Endothelial cell of umbilical vein (primary cell): ENCODE measurements around the gene BCAS4. TPM values are rescaled to one million over a fixed set of nuclear protein-coding genes. Genes with fewer than 3 reads are reported as not detected.

Source experiments
- BruUV-seq: library from RNA; stranded (reverse); fragments of 400-500 nt; replicated peaks from 2 replicates; lab custom pipeline; 2021; lab: Mats Ljungman, UMichigan
- CTCF ChIA-PET: fragments of 300-600, 350-600 bp; sonication (Branson Sonifier 250); formaldehyde crosslinking; loops from one replicate; lab custom pipeline; 2021; ENCODE audit warnings: antibody characterized with exemption, inconsistent platforms; lab: Charles Lee
- POLR2A ChIA-PET: fragments of 300-600, 350-600 bp; sonication (Branson Sonifier 250); formaldehyde crosslinking; loops from one replicate; lab custom pipeline; 2021; ENCODE audit warnings: antibody characterized with exemption, inconsistent platforms; lab: Charles Lee
- DNase-seq: peaks from one replicate; pipeline ENCODE4 v3.0.0-alpha.2; 2011; ENCODE audit warnings: low read depth, low spot score
- FAIRE-seq: peaks from 2 replicates; lab custom pipeline; 2011; peaks lifted over from hg19 to GRCh38; lab: Jason Lieb, UNC
- H2AFZ ChIP-seq: 2 replicates; pipeline ENCODE4 v1.6.0; 2012; ENCODE audit warnings: low read depth, low read length, control low read depth, inconsistent platforms
- H3K27ac ChIP-seq: 2 replicates; pipeline ENCODE4 v1.5.1; 2011; ENCODE audit warnings: low read depth, mild to moderate bottlenecking, control low read depth, low read length, moderate library complexity; ENCODE audit not compliant: insufficient read depth
- H3K27me3 ChIP-seq, 2 experiments: 2 replicates each; pipeline versions ENCODE4 v1.6.0 to v1.6.1; 2011; ENCODE audit warnings: low read length in 2 of 2, mixed read lengths in 1 of 2; ENCODE audit not compliant: control insufficient read depth in 2 of 2, insufficient read depth in 2 of 2
- H3K36me3 ChIP-seq, 2 experiments: 2 replicates in 1 of 2; 3 replicates in 1 of 2; pipeline ENCODE4 v1.5.1; 2011; ENCODE audit warnings: low read length in 2 of 2, mild to moderate bottlenecking in 1 of 2, moderate library complexity in 1 of 2; ENCODE audit not compliant: control insufficient read depth in 2 of 2, insufficient read depth in 2 of 2; ENCODE audit errors: extremely low read depth in 1 of 2
- H3K4me1 ChIP-seq: 3 replicates; pipeline ENCODE4 v1.5.1; 2011; ENCODE audit warnings: mild to moderate bottlenecking, low read length; ENCODE audit not compliant: control insufficient read depth, insufficient read depth; ENCODE audit errors: extremely low read depth
- H3K4me2 ChIP-seq: 2 replicates; pipeline ENCODE4 v1.6.1; 2011; ENCODE audit warnings: low read length, control low read depth, mixed read lengths; ENCODE audit not compliant: insufficient read depth
- H3K4me3 ChIP-seq, 3 experiments: fragments of 200-600 bp in 1 of 3; sonication (generic), shearing (Covaris generic) in 1 of 3; replicated peaks in 1 of 3; 2 replicates each; pipeline ENCODE4 v1.5.1; 2011 to 2016; ENCODE audit warnings: control low read depth in 3 of 3, low read length in 3 of 3, mild to moderate bottlenecking in 2 of 3, inconsistent platforms in 1 of 3, low read depth in 1 of 3, moderate library complexity in 1 of 3; ENCODE audit not compliant: insufficient read depth in 1 of 3
- H3K79me2 ChIP-seq: 2 replicates; pipeline ENCODE4 v1.6.0; 2012; ENCODE audit warnings: low read length, inconsistent platforms; ENCODE audit not compliant: control insufficient read depth, insufficient read depth
- H3K9ac ChIP-seq: replicated peaks from 2 replicates; pipeline ENCODE3; 2011; ENCODE audit warnings: low read length, control low read depth; ENCODE audit not compliant: insufficient read depth; ENCODE audit errors: extremely low read depth
- H3K9me1 ChIP-seq: replicated peaks from 3 replicates; pipeline ENCODE4 v1.6.0; 2011; ENCODE audit warnings: mild to moderate bottlenecking, low read length; ENCODE audit not compliant: control insufficient read depth, insufficient read depth; ENCODE audit errors: extremely low read depth
- H3K9me3 ChIP-seq: replicated peaks from 2 replicates; pipeline ENCODE4 v1.5.1; 2012; ENCODE audit warnings: low read length, inconsistent platforms; ENCODE audit not compliant: control insufficient read depth, insufficient read depth
- H4K20me1 ChIP-seq: replicated peaks from 2 replicates; pipeline ENCODE3; 2011; ENCODE audit warnings: mild to moderate bottlenecking, low read length; ENCODE audit not compliant: control insufficient read depth, insufficient read depth; ENCODE audit errors: extremely low read depth
- EZH2 ChIP-seq: IDR thresholded peaks from 2 replicates; pipeline ENCODE4 v1.6.1; 2012; ENCODE audit warnings: borderline replicate concordance, low read depth, mild to moderate bottlenecking, moderate library complexity, low read length, inconsistent platforms; ENCODE audit not compliant: severe bottlenecking
- FOS ChIP-seq: IDR thresholded peaks from 2 replicates; pipeline ENCODE4 v1.6.1; 2011; ENCODE audit warnings: mild to moderate bottlenecking, low read length, moderate library complexity, borderline replicate concordance; ENCODE audit not compliant: insufficient read depth
- GATA2 ChIP-seq: IDR thresholded peaks from 2 replicates; pipeline ENCODE4 v1.7.0; 2011; ENCODE audit warnings: low read depth, mild to moderate bottlenecking, moderate library complexity, mixed read lengths, low read length; ENCODE audit not compliant: insufficient read length, insufficient read depth
- JUN ChIP-seq: IDR thresholded peaks from 2 replicates; pipeline ENCODE4 v1.6.1; 2011; ENCODE audit warnings: borderline replicate concordance, low read depth; ENCODE audit not compliant: insufficient read length, insufficient read depth
- MYC ChIP-seq: IDR thresholded peaks from one replicate; pipeline ENCODE4 v1.6.1; 2011; ENCODE audit warnings: mild to moderate bottlenecking, low read depth, low read length
- POLR2A ChIP-seq: IDR thresholded peaks from 2 replicates; pipeline ENCODE4 v1.6.1; 2012; ENCODE audit warnings: low read depth, mild to moderate bottlenecking, control low read depth, low read length
- POLR2AphosphoS5 ChIP-seq: IDR thresholded peaks from 2 replicates; pipeline ENCODE4 v1.6.1; 2012; ENCODE audit warnings: low read depth, mild to moderate bottlenecking, control low read depth, low read length, moderate library complexity; ENCODE audit not compliant: insufficient read depth
- dilution Hi-C: fragments of 300-500 bp; cut with MboI; formaldehyde crosslinking; loops from one replicate; pipeline ENCODE4 v1.15.0; 2019; ENCODE audit warnings: low sequenced_read_pairs; ENCODE audit not compliant: extremely low pct_ligation_motif_present
- intact Hi-C: fragments of 100-400 bp; cut with micrococcal nuclease; formaldehyde crosslinking; loops from one replicate; pipeline ENCODE4 v1.10.0; 2022
- polyA plus RNA-seq, 4 experiments: library from polyadenylated mRNA; depleted of rRNA in 3 of 4; stranded (reverse) in 3 of 4; unstranded in 1 of 4; fragments of >200 nt; gene quantifications; 2 replicates each; pipeline versions ENCODE4 v1.2.1 to v1.2.3, GENCODE V29; 2011 to 2012; ENCODE audit warnings: missing spikeins in 1 of 4
- total RNA-seq: library from RNA; stranded (reverse); gene quantifications from 2 replicates; pipeline ENCODE4 v1.2.3, GENCODE V29; 2021
- TF ChIP-seq, protein P1 (sequence below): IDR thresholded peaks from 2 replicates; pipeline ENCODE4 v1.6.1; 2011; ENCODE audit not compliant: insufficient read depth, insufficient read length
- TF ChIP-seq, protein P2 (sequence below), 2 donors: IDR thresholded peaks; 1 replicate in 1 of 2; 2 replicates in 1 of 2; pipeline ENCODE4 v1.5.1; 2011; ENCODE audit warnings: low read length in 2 of 2, mild to moderate bottlenecking in 2 of 2, moderate library complexity in 2 of 2, control low read depth in 1 of 2, inconsistent platforms in 1 of 2, low read depth in 1 of 2; ENCODE audit not compliant: insufficient read depth in 1 of 2; ENCODE audit errors: extremely low read depth in 1 of 2

BCAS4 gene
- total and polyA plus RNA-seq, 2 donors (not counting 3 experiments of a cell fraction or from before 2014, with no cell fraction given): 1.0 to 1.5 TPM

DNA sequence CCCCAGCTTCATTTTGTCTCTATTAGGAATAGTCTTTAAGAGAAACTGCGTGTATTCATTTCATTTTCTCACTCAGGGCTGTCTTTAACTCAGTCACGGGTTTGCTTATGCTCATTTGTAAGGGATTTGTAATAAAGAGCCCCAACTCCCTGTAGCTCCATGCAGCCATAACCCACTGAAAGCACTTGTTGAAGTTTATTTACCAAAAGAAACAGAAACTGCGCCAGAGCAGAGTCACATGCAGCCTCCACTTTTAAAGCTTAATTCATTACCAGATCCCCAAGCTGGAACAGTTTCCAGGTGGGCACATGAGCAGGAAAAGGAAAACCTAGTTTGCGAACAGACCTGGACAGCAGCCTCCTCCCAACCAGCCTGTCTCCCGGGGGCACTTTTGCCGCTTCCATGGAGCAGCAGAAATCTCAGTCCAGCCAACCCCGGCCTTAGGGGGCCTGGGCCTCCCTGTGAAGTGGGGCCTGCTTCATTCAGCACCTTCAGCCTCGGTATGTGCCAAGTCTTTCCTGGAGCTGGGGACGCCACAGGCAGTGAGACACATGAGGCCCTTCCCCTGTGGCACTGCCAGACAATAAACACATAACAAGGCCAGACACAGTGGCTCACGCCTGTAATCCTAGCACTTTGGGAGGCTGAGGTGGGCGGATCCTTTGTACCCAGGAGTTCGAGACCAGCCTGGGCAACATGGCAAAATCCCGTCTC is 4.5 kb downstream of the BCAS4 start:
- dilution Hi-C loops: no loop called here
- Histone ChIP-seq H3K4me1 (peaks cover 3% of the 10 kb centered on the region), H3K27me3 (no peaks in the 10 kb centered on the region), H3K9me3 (no peaks in the 10 kb centered on the region), H4K20me1 (no peaks in the 10 kb centered on the region), H3K27ac (no peak overlapping the region), H3K4me3 (no peak overlapping the region), H3K36me3 (no peaks in the 10 kb centered on the region), H3K9ac (no peak overlapping the region), H2AFZ (no peak overlapping the region), H3K4me2 (no peak overlapping the region), H3K9me1 (no peaks in the 10 kb centered on the region), H3K79me2 (no peaks in the 10 kb centered on the region)
- no TSS peak for BruUV-seq
- DNase-seq: no peak
- no peak for FAIRE-seq
- CTCF ChIA-PET: interaction anchor here (0.9 to 1.1 kb wide), 2 partner anchors 9 to 19 kb away, joined by 3 read pairs; no protein-coding TSS in a partner anchor
- intact Hi-C loops: no loop called here
- POLR2A ChIA-PET: no interaction called here
- TF ChIP-seq MYC: no peak
- no peak for TF ChIP-seq JUN
- TF ChIP-seq POLR2AphosphoS5: no peak
- TF ChIP-seq, protein P1, sequence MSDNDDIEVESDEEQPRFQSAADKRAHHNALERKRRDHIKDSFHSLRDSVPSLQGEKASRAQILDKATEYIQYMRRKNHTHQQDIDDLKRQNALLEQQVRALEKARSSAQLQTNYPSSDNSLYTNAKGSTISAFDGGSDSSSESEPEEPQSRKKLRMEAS: no peak
- no peak for TF ChIP-seq EZH2
- no peak for TF ChIP-seq FOS
- TF ChIP-seq GATA2: no peak
- TF ChIP-seq, protein P2, sequence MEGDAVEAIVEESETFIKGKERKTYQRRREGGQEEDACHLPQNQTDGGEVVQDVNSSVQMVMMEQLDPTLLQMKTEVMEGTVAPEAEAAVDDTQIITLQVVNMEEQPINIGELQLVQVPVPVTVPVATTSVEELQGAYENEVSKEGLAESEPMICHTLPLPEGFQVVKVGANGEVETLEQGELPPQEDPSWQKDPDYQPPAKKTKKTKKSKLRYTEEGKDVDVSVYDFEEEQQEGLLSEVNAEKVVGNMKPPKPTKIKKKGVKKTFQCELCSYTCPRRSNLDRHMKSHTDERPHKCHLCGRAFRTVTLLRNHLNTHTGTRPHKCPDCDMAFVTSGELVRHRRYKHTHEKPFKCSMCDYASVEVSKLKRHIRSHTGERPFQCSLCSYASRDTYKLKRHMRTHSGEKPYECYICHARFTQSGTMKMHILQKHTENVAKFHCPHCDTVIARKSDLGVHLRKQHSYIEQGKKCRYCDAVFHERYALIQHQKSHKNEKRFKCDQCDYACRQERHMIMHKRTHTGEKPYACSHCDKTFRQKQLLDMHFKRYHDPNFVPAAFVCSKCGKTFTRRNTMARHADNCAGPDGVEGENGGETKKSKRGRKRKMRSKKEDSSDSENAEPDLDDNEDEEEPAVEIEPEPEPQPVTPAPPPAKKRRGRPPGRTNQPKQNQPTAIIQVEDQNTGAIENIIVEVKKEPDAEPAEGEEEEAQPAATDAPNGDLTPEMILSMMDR (IDR thresholded peaks at IDR 0.05; ENCODE audit: extremely low read depth in 1 of 2, insufficient read depth in 1 of 2, low read depth in 1 of 2, low read length in 2 of 2): no peak
- TF ChIP-seq POLR2A: no peak
